Mucosa of stomach (tissue), 1 donor: ENCODE results near the gene CCDC148.

Source experiments
- H3K27me3 ChIP-seq: one replicate; pipeline ENCODE4 v1.7.0; 2013; ENCODE audit warnings: mild to moderate bottlenecking, low read length; ENCODE audit not compliant: control insufficient read depth, insufficient read depth
- H3K36me3 ChIP-seq: one replicate; pipeline ENCODE4 v1.7.0; 2013; ENCODE audit warnings: low read length; ENCODE audit not compliant: control insufficient read depth, insufficient read depth
- H3K4me1 ChIP-seq: one replicate; pipeline ENCODE4 v1.7.0; 2013; ENCODE audit warnings: mild to moderate bottlenecking, low read length; ENCODE audit not compliant: control insufficient read depth, insufficient read depth
- H3K4me3 ChIP-seq: one replicate; pipeline ENCODE4 v1.7.0; 2013; ENCODE audit warnings: low read length
- H3K9ac ChIP-seq: one replicate; pipeline ENCODE4 v1.7.0; 2013; ENCODE audit warnings: mild to moderate bottlenecking, low read length, moderate library complexity
- H3K9me3 ChIP-seq: one replicate; pipeline ENCODE4 v1.7.0; 2013; ENCODE audit warnings: mild to moderate bottlenecking, low read length, moderate library complexity; ENCODE audit not compliant: control insufficient read depth
- donor health status: Pancreatic carcinoma.

Gene CCDC148

DNA sequence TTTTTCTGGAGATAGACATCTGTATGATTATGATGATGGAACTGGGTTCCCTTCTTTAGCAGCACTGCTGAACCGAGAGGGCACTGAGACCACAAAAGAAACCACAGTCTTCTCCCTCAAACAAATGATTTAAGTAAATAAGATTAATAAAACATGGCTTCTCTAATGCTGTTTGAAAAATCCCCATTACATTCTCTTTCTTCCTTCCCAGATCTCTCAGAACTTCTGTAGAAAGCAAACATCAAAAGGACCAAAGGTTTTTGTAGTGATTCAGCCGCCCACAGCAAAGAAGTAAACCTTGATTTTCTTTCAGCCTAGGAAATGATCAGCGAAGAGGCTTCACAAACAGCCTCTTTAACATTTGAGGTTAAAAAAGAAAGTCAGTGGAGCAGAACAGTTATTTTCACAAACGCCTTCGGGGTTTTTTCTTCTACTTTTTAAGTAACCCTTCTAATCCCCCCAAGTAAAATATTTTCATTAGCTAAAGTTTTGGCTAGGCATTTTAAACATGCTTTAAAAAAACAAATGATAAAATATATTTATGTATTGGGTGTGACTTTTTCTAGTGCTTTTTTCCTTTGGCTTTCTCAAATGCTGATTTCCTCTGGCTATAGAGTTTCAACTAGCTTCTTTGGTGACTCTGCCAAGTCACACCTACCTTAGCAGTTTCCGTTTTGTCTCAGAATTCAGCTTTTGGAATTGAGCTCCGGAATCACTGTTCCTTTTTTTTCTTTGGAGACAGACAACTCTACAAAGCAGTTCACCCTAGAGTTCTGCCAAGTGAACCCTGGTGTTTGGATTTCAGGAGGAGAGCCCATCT, 265.3 kb downstream of the CCDC148 start:
- H3K36me3 ChIP-seq = no peaks in the 10 kb centered on the region
- H3K9ac ChIP-seq = no peak overlapping the region
- H3K27me3 ChIP-seq = no peaks in the 10 kb centered on the region
- H3K9me3 ChIP-seq = no peaks in the 10 kb centered on the region
- H3K4me1 ChIP-seq = peaks cover 16% of the 10 kb centered on the region
- no peak overlapping the region for H3K4me3 ChIP-seq

DNA sequence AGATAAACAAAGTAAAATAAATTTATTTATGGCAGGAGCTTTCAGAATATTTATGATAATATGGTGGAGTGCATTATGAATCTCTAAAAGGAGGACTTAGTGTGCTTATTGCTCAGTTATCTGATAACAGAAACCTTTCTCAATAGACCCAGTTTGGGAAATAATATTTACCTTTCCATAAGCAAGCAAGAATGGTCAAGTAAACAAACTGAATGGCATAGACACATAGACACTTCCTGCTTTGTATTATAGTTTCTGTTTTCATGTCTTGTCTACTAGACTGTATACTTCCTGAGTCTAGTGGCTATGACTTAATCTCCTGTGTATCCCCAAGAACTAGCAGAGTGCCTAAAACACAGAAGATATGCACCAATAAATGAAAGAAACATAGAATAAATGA, 267.0 kb downstream of the CCDC148 start:
- no peaks in the 10 kb centered on the region for H3K9me3 ChIP-seq
- no peak overlapping the region for H3K4me3 ChIP-seq
- H3K36me3 ChIP-seq = no peaks in the 10 kb centered on the region
- H3K4me1 ChIP-seq = peaks cover 16% of the 10 kb centered on the region
- H3K9ac ChIP-seq = no peak overlapping the region
- no peaks in the 10 kb centered on the region for H3K27me3 ChIP-seq

DNA sequence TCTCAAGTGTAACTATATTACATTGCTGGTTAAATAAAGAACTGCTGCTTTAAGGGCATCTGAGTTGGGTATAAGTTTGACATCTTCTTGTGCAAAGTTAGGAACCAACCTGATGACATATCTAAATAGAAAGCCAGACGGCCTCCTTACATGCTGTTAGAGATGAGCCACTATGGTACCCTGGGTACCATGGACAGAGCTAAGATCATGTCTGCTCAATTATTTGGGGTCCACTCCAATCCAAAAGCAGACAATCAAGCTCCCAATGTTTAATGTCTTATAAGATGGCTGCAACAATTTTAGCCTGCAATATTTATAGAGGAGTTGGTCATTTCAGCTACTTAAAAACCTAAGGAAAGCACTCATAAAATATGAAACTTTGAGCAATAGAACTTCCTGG, 268.6 kb downstream of the CCDC148 start:
- no peaks in the 10 kb centered on the region for H3K27me3 ChIP-seq
- H3K9ac ChIP-seq = no peak overlapping the region
- H3K4me1 ChIP-seq = peaks cover 16% of the 10 kb centered on the region
- H3K4me3 ChIP-seq = no peak overlapping the region
- no peaks in the 10 kb centered on the region for H3K9me3 ChIP-seq
- no peaks in the 10 kb centered on the region for H3K36me3 ChIP-seq

DNA sequence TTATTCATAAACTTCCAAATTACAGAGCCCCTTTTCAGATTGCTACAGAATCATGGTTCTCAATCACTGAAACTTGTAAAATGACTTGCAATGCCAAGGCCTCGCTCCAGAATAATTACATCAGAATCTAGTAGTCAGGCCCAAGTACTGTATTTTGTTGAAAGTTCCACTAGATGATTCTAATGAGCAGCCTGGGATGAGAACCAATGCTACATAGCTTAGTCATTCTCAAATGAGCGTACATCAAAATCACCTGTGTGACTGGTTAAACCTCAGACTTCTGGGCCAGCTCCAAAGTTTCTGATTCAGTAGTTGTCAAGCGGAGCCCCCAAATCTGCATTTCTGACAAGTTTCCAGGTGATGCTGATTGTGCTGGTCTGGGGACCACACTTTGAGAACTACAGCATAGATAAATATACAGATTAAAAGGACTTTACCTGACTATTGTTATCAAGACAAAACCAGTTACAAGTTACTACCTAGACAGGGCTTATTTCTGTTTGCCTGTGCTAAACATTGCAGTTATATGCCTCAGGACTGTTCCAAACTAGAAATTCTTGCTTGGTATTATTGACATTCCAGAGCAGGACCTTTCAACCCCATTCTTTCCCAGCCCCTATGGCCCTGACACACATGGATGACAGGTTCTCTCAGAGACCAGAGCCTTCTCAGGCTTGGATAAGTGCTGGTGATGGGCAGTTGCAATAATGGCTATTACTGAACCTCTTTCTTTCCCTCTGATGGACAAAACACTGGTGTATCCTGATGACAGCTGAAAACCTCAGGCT, 271.8 kb downstream of the CCDC148 start:
- H3K36me3 ChIP-seq = no peaks in the 10 kb centered on the region
- H3K4me1 ChIP-seq = peaks cover 7% of the 10 kb centered on the region
- no peaks in the 10 kb centered on the region for H3K27me3 ChIP-seq
- H3K9me3 ChIP-seq = no peaks in the 10 kb centered on the region
- H3K9ac ChIP-seq = no peak overlapping the region
- H3K4me3 ChIP-seq = no peak overlapping the region

DNA sequence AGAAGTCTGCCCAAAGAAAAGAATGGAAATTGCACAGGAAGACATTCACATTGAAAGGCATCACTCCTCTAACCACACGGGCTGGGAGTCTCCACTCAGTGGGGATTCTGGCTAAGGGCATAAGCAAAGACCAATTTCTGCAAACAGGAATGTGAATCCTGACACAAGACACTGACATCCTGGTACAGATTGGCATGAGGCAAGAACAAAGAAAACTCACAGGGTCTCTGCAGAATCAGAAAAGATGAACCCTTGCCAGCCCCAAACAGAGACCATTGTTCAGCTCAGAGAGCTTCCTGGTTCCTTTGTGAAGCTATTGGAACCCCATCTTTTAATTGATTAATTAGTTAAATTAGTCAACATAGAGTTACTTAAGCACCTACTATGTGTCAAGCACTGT, 272.6 kb downstream of the CCDC148 start:
- Histone ChIP-seq H3K27me3 (no peaks in the 10 kb centered on the region), H3K4me3 (no peak overlapping the region), H3K9ac (no peak overlapping the region), H3K36me3 (no peaks in the 10 kb centered on the region), H3K9me3 (no peaks in the 10 kb centered on the region), H3K4me1 (peaks cover under 1% of the 10 kb centered on the region)

DNA sequence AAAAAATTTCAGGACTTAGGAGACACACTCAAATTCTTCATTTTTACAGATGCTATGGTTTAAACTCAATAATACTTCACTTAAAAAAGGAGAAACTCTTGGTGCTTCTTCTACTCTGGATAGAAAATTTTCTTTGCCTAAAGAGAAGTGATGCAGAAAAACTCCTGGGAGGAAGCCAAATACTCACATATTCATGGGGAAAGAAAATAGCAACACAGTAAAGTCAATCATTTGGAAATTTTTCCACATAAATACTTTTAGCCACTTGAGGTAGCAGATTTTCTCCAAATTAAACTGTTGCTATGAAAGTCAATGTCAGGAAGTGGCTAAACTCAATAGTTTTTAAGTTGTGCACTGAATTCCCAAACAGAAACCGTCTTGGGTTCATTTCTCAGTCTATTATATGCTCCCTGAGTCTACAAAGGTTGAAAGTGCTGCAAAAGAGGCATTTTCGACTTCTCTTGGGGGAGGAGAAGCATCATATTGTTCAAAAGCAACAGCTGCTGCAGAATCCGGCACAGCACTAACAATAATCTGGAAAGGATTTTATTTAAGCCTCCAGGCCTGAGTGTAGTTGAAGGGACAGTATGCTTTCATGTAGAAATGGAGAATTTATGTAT, 273.8 kb downstream of the CCDC148 start:
- no peaks in the 10 kb centered on the region for H3K4me1 ChIP-seq
- H3K27me3 ChIP-seq = no peaks in the 10 kb centered on the region
- no peak overlapping the region for H3K4me3 ChIP-seq
- no peak overlapping the region for H3K9ac ChIP-seq
- H3K36me3 ChIP-seq = no peaks in the 10 kb centered on the region
- no peaks in the 10 kb centered on the region for H3K9me3 ChIP-seq

DNA sequence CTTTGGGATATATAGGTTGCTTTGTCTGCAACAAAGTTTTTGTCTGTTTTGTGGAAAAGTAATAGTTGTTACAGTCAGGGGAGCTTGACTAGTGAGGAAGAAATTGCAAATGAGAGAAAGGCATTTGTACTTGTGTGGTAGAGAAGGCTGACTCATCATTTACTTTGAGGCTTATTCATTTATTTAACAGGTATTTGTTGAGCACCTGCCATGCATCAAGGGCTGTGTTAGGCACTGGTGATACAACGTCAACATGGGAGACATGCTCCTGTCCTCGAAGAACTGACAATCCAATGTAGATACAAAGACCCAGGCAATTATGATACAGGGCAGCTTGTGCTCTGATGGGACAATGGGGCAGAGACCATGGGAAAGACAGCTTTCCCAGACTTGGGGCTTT, 275.4 kb downstream of the CCDC148 start:
- H3K27me3 ChIP-seq = no peaks in the 10 kb centered on the region
- no peaks in the 10 kb centered on the region for H3K4me1 ChIP-seq
- no peak overlapping the region for H3K4me3 ChIP-seq
- H3K36me3 ChIP-seq = no peaks in the 10 kb centered on the region
- no peaks in the 10 kb centered on the region for H3K9me3 ChIP-seq
- no peak overlapping the region for H3K9ac ChIP-seq

DNA sequence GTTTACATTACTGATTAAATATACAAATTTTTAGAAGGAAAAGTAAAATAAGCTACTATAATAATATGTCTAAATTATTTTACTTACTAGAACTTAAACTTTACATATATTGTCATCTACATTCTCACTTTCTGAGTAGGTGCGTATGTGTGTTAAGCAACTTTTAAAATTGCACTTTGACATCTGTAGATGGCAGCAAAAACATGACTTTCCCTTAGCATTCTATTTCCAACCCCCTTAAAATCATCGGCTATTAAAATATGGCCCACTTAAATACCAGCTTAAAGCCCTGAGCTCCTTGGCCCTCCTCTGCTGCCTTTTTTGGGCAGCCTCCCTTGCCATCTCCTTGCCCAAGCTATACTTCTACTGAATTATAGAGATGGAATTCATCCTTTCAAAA, 276.9 kb downstream of the CCDC148 start:
- no peaks in the 10 kb centered on the region for H3K9me3 ChIP-seq
- H3K9ac ChIP-seq = no peak overlapping the region
- H3K4me3 ChIP-seq = no peak overlapping the region
- H3K27me3 ChIP-seq = no peaks in the 10 kb centered on the region
- no peaks in the 10 kb centered on the region for H3K4me1 ChIP-seq
- H3K36me3 ChIP-seq = no peaks in the 10 kb centered on the region

DNA sequence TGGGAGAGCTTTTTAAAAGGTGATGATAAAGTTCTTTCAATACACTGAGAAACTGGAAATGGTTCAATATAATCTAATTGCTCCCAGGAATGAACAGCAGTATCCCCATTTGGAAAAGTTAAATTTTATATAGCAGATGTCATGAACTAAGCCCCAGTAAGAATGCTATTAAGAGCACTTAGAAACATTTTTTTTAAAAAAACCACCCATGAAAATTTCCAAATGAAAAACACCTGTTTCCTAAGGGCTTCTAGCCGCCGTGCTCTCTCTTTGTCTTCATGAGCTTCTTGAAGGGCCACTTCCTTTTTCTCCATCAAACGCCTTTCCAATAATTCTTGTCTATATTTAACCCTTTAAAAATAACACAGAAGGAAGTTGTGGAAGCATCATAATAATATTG, 277.9 kb downstream of the CCDC148 start:
- Histone ChIP-seq H3K4me3 (no peak overlapping the region), H3K9ac (no peak overlapping the region), H3K4me1 (no peaks in the 10 kb centered on the region), H3K27me3 (no peaks in the 10 kb centered on the region), H3K36me3 (no peaks in the 10 kb centered on the region), H3K9me3 (no peaks in the 10 kb centered on the region)

DNA sequence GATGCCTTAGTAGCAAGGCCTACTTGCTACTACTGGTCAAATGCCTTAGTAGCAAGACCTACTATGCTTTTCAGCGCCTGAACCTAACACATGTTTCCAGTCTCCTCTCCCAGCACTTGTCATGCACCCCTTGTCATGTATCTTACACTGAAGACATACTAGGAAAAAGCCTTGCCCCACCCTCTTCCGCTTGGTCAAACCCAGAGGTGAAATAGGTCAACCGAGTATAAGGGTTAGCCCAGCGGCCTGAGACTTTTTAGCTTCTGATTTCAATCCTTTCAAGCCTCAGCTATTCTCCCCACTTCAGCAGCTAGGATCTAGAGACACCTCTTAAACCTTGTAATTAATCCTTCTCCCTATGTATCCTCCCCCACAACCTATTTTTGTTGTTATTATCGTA, 281.6 kb downstream of the CCDC148 start:
- H3K9ac ChIP-seq = no peak overlapping the region
- H3K27me3 ChIP-seq = no peaks in the 10 kb centered on the region
- H3K4me3 ChIP-seq = no peak overlapping the region
- no peaks in the 10 kb centered on the region for H3K36me3 ChIP-seq
- no peaks in the 10 kb centered on the region for H3K9me3 ChIP-seq
- no peaks in the 10 kb centered on the region for H3K4me1 ChIP-seq

DNA sequence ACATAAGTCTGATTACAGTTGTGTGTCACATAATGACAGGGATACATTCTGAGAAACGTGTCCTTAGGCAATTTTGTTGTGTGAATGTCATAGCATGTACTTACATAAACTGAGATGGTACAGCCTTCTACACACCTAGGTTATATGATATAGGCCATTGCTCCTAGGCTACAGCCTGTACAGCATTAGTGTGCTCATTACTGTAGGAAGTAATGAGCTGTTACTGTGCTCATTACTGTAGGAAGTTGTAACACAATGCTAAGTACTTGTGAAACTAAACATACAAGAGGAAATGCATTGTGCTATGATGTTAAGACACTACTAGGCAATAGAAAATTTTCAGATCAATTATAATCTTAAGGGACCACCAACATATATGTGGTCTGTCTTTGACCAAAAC, 282.1 kb downstream of the CCDC148 start:
- Histone ChIP-seq H3K4me3 (no peak overlapping the region), H3K36me3 (no peaks in the 10 kb centered on the region), H3K4me1 (no peaks in the 10 kb centered on the region), H3K9me3 (no peaks in the 10 kb centered on the region), H3K27me3 (no peaks in the 10 kb centered on the region), H3K9ac (no peak overlapping the region)

DNA sequence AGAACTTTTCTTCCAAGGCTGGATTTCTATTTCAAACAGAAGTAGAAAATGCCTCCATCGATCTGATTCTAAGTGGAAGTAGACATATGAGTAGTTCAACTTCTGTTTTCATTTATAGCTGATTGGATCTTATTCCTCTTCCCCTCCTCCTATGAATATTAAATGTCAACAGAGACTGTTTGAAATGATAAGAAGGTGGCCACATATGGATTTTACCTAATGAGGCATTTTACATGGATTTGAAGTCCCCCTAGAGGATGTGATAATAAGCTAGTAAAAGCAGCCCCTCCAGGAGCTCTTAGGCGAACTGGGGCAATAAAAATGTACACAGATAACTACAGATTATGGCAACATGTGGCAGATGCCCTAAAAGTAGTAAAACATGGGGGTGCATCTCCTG, 283.8 kb downstream of the CCDC148 start:
- no peaks in the 10 kb centered on the region for H3K36me3 ChIP-seq
- no peaks in the 10 kb centered on the region for H3K9me3 ChIP-seq
- H3K9ac ChIP-seq = no peak overlapping the region
- no peak overlapping the region for H3K4me3 ChIP-seq
- H3K4me1 ChIP-seq = no peaks in the 10 kb centered on the region
- H3K27me3 ChIP-seq = no peaks in the 10 kb centered on the region
